HepG2 (cell line): ENCODE results near the gene IRS1. TPM values are rescaled to one million over a fixed set of nuclear protein-coding genes. Genes with fewer than 3 reads are reported as not detected.
A peak's percentile ranks its signal among the peaks of the same experiment; 100 is the strongest.

ENCODE experiments used
- HHEX ChIP-seq: IDR thresholded peaks from 2 replicates; pipeline ENCODE4 v1.6.1; 2016; ENCODE audit warnings: control low read depth
- KMT2B ChIP-seq: IDR thresholded peaks from 2 replicates; pipeline ENCODE4 v1.6.1; 2016; ENCODE audit warnings: missing genetic modification reagents, missing compliant biosample characterization
- MEIS2 ChIP-seq: sonication (generic); formaldehyde crosslinking; IDR thresholded peaks from 2 replicates; pipeline ENCODE4 v1.9.0; 2021; ENCODE audit warnings: mild to moderate bottlenecking, missing genetic modification reagents
- NCOA1 ChIP-seq: sonication (generic); formaldehyde crosslinking; IDR thresholded peaks from 2 replicates; pipeline ENCODE4 v1.9.0; 2021; ENCODE audit warnings: missing genetic modification reagents
- RAD21 ChIP-seq: fragments of 450-650 bp; formaldehyde crosslinking; IDR thresholded peaks from 2 replicates; pipeline ENCODE4 v1.5.0; 2020; ENCODE audit warnings: mild to moderate bottlenecking
- XRCC5 ChIP-seq: fragments of 200-400 bp; formaldehyde crosslinking; optimal IDR thresholded peaks from 2 replicates; pipeline ENCODE3; 2017; ENCODE audit warnings: mild to moderate bottlenecking, low read length
- ZBTB38 ChIP-seq: sonication (generic); formaldehyde crosslinking; IDR thresholded peaks from 2 replicates; pipeline ENCODE4 v1.5.1; 2020; ENCODE audit warnings: mild to moderate bottlenecking, missing genetic modification reagents
- ZNF30 ChIP-seq: sonication (generic); formaldehyde crosslinking; IDR thresholded peaks from 2 replicates; pipeline ENCODE4 v1.5.0; 2020; ENCODE audit warnings: mild to moderate bottlenecking, missing genetic modification reagents
- ZNF501 ChIP-seq: sonication (generic); formaldehyde crosslinking; IDR thresholded peaks from 2 replicates; pipeline ENCODE4 v1.5.1; 2020; ENCODE audit warnings: mild to moderate bottlenecking, moderate library complexity, missing genetic modification reagents
- ZNF777 ChIP-seq: sonication (generic); formaldehyde crosslinking; IDR thresholded peaks from 2 replicates; pipeline ENCODE4 v1.4.0; 2020; ENCODE audit warnings: missing genetic modification reagents
- polyA plus RNA-seq, 8 experiments: library from polyadenylated mRNA; depleted of rRNA in 3 of 8; stranded (reverse) in 7 of 8; unstranded in 1 of 8; fragments of >200 nt; fragmentation: Illumina TruSeq in 4 of 8; extraction: Trizol in 4 of 8; gene quantifications; 2 replicates each; pipeline versions ENCODE4 v1.2.1 to v1.2.3, GENCODE V29; 2011 to 2016; ENCODE audit warnings: low read depth in 4 of 8, missing spikeins in 1 of 8, mixed read lengths in 1 of 8; ENCODE audit not compliant: insufficient read depth in 1 of 8
- total RNA-seq, 5 experiments: library from RNA; depleted of rRNA; stranded (reverse); fragments of >200 nt; fragmentation: Illumina TruSeq; extraction: Trizol; gene quantifications; 2 replicates each; pipeline ENCODE4 v1.2.3, GENCODE V29; 2016; ENCODE audit warnings: low read depth in 1 of 5
- TF ChIP-seq, protein P1 (sequence below): sonication (generic); formaldehyde crosslinking; IDR thresholded peaks from 2 replicates; pipeline ENCODE4 v1.4.0; 2020; ENCODE audit warnings: mild to moderate bottlenecking, missing genetic modification reagents, borderline replicate concordance
- TF ChIP-seq, protein P2 (sequence below): sonication (generic); formaldehyde crosslinking; IDR thresholded peaks from 2 replicates; pipeline ENCODE4 v1.5.0; 2020; ENCODE audit warnings: missing genetic modification reagents
- TF ChIP-seq, protein P3 (sequence below): sonication (generic); formaldehyde crosslinking; IDR thresholded peaks from 2 replicates; pipeline ENCODE4 v1.4.0; 2020; ENCODE audit warnings: missing genetic modification reagents, borderline replicate concordance
- TF ChIP-seq, protein P4 (sequence below): sonication (generic); formaldehyde crosslinking; IDR thresholded peaks from 2 replicates; pipeline ENCODE4 v1.4.0; 2020; ENCODE audit warnings: missing genetic modification reagents
- TF ChIP-seq, protein P5 (sequence below): sonication (generic); formaldehyde crosslinking; IDR thresholded peaks from 2 replicates; pipeline ENCODE4 v1.8.1; 2023; ENCODE audit warnings: mild to moderate bottlenecking, missing genetic modification reagents, borderline replicate concordance

Gene IRS1
- total and polyA plus RNA-seq, 2 of the 13 experiments (the other 11 are each of a cell fraction or from before 2014, with no cell fraction given) = 8.7 to 9.0 TPM

DNA sequence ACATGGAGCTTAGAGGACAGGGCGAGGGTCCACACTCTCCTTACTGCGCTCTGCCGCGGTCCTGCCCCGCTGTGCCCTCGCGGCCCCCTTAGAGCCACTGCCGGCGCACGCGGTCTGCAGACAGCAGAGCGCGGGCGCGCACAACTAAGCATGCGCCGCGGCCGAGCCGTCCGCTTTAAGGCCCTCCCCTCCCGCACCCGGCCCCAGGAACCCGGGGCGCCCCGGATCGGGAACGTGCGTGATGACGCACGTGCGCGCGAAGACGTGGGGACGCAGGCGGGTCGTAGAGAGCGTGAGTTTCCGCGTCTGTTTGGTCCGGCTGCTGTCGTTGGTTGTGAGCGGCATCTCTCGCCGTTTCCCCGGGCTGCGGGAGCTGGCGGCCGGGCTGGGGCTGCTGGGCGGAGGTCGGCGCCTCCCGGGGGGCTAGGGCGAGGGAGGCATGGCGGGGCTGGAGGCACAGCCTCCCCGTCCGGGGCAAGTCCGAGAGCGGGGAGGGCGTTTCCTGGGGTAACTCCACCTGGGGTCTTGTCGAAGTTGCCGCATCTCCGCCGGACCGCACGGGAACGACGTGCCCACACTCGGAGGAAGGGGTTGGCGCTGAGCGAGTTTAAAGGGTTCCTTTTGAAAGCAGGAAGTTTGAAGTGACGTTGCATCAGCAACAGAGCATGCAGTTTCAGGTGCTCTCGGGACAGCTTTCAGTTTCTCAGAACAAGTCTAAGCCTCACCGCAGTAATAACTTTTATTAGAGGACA lies 36.4 kb upstream of the IRS1 start, which contains the start of gene RHBDD1 (continued):
- TF ChIP-seq, protein P1, sequence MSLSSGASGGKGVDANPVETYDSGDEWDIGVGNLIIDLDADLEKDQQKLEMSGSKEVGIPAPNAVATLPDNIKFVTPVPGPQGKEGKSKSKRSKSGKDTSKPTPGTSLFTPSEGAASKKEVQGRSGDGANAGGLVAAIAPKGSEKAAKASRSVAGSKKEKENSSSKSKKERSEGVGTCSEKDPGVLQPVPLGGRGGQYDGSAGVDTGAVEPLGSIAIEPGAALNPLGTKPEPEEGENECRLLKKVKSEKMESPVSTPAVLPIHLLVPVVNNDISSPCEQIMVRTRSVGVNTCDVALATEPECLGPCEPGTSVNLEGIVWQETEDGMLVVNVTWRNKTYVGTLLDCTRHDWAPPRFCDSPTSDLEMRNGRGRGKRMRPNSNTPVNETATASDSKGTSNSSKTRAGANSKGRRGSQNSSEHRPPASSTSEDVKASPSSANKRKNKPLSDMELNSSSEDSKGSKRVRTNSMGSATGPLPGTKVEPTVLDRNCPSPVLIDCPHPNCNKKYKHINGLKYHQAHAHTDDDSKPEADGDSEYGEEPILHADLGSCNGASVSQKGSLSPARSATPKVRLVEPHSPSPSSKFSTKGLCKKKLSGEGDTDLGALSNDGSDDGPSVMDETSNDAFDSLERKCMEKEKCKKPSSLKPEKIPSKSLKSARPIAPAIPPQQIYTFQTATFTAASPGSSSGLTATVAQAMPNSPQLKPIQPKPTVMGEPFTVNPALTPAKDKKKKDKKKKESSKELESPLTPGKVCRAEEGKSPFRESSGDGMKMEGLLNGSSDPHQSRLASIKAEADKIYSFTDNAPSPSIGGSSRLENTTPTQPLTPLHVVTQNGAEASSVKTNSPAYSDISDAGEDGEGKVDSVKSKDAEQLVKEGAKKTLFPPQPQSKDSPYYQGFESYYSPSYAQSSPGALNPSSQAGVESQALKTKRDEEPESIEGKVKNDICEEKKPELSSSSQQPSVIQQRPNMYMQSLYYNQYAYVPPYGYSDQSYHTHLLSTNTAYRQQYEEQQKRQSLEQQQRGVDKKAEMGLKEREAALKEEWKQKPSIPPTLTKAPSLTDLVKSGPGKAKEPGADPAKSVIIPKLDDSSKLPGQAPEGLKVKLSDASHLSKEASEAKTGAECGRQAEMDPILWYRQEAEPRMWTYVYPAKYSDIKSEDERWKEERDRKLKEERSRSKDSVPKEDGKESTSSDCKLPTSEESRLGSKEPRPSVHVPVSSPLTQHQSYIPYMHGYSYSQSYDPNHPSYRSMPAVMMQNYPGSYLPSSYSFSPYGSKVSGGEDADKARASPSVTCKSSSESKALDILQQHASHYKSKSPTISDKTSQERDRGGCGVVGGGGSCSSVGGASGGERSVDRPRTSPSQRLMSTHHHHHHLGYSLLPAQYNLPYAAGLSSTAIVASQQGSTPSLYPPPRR (CRISPR knock-in tag) = peak; percentile 76; the same call in 1 of the 2 replicates
- TF ChIP-seq ZNF30 (0 out of 2 replicates have a peak, but pooled peaks have one; percentile 23), ZNF777 (CRISPR knock-in tag) (peak; percentile 61), KMT2B (peak; percentile 86), MEIS2 (CRISPR knock-in tag) (no peak), RAD21 (CRISPR knock-in tag) (peak; percentile 28; the same call in 1 of the 2 replicates), ZNF501 (CRISPR knock-in tag) (peak; percentile 80), NCOA1 (CRISPR knock-in tag) (peak; percentile 54; the same call in 1 of the 2 replicates), XRCC5 (no peak), ZBTB38 (peak; percentile 98), HHEX (CRISPR knock-in tag) (no peak)
- TF ChIP-seq, protein P2, sequence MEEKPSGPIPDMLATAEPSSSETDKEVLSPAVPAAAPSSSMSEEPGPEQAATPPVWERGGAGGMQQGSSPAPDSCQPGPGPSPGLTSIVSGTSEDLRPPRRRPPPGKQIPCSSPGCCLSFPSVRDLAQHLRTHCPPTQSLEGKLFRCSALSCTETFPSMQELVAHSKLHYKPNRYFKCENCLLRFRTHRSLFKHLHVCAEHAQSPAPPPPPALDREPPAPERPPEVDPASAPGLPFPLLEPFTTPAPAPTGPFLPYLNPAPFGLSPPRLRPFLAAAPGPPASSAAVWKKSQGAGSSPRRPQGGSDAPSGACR (CRISPR knock-in tag) = no peak
- TF ChIP-seq, protein P3, sequence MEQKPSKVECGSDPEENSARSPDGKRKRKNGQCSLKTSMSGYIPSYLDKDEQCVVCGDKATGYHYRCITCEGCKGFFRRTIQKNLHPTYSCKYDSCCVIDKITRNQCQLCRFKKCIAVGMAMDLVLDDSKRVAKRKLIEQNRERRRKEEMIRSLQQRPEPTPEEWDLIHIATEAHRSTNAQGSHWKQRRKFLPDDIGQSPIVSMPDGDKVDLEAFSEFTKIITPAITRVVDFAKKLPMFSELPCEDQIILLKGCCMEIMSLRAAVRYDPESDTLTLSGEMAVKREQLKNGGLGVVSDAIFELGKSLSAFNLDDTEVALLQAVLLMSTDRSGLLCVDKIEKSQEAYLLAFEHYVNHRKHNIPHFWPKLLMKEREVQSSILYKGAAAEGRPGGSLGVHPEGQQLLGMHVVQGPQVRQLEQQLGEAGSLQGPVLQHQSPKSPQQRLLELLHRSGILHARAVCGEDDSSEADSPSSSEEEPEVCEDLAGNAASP (CRISPR knock-in tag) = peak; percentile 44; the same call in 1 of the 2 replicates
- TF ChIP-seq, protein P4, sequence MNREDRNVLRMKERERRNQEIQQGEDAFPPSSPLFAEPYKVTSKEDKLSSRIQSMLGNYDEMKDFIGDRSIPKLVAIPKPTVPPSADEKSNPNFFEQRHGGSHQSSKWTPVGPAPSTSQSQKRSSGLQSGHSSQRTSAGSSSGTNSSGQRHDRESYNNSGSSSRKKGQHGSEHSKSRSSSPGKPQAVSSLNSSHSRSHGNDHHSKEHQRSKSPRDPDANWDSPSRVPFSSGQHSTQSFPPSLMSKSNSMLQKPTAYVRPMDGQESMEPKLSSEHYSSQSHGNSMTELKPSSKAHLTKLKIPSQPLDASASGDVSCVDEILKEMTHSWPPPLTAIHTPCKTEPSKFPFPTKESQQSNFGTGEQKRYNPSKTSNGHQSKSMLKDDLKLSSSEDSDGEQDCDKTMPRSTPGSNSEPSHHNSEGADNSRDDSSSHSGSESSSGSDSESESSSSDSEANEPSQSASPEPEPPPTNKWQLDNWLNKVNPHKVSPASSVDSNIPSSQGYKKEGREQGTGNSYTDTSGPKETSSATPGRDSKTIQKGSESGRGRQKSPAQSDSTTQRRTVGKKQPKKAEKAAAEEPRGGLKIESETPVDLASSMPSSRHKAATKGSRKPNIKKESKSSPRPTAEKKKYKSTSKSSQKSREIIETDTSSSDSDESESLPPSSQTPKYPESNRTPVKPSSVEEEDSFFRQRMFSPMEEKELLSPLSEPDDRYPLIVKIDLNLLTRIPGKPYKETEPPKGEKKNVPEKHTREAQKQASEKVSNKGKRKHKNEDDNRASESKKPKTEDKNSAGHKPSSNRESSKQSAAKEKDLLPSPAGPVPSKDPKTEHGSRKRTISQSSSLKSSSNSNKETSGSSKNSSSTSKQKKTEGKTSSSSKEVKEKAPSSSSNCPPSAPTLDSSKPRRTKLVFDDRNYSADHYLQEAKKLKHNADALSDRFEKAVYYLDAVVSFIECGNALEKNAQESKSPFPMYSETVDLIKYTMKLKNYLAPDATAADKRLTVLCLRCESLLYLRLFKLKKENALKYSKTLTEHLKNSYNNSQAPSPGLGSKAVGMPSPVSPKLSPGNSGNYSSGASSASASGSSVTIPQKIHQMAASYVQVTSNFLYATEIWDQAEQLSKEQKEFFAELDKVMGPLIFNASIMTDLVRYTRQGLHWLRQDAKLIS (CRISPR knock-in tag) = 0 out of 2 replicates have a peak, but pooled peaks have one; percentile 40
- TF ChIP-seq, protein P5, sequence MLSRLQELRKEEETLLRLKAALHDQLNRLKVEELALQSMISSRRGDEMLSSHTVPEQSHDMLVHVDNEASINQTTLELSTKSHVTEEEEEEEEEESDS (CRISPR knock-in tag) = no peak
